WTC11 (cell line): ENCODE data around the gene CUL1. TPM values are rescaled to one million over a fixed set of nuclear protein-coding genes. Genes with fewer than 3 reads are reported as not detected.

ENCODE experiments used
- ATAC-seq: fragments of 200-7000 bp; cut with Tn5 transposase; 2 replicates; pipeline ENCODE4 v1.10.0; 2021; ENCODE audit warnings: mild to moderate bottlenecking, moderate library complexity
- CTCF ChIA-PET: fragments of 300-600 bp; sonication (Branson Sonifier 250); formaldehyde crosslinking; loops from one replicate; lab custom pipeline; 2021; ENCODE audit warnings: antibody characterized with exemption; lab: Charles Lee
- POLR2A ChIA-PET: fragments of 350-600 bp; sonication (Branson Sonifier 250); formaldehyde crosslinking; loops from one replicate; lab custom pipeline; 2021; ENCODE audit warnings: antibody characterized with exemption; lab: Charles Lee
- DNase-seq: peaks from one replicate; pipeline ENCODE4 v3.0.0; 2021; ENCODE audit warnings: low spot score
- H3K27ac Mint-ChIP-seq: 2 replicates; pipeline ENCODE4 v1.8.0; 2021; ENCODE audit warnings: mixed read lengths
- H3K27me3 Mint-ChIP-seq: 2 replicates; pipeline ENCODE4 v1.8.0; 2021; ENCODE audit warnings: low read depth, mild to moderate bottlenecking, moderate library complexity, mixed read lengths
- H3K36me3 Mint-ChIP-seq: 2 replicates; pipeline ENCODE4 v1.8.0; 2021; ENCODE audit warnings: mixed read lengths
- H3K4me1 Mint-ChIP-seq: 2 replicates; pipeline ENCODE4 v1.8.0; 2022; ENCODE audit warnings: mixed read lengths
- H3K4me3 Mint-ChIP-seq: 2 replicates; pipeline ENCODE4 v1.8.0; 2021; ENCODE audit warnings: mild to moderate bottlenecking, moderate library complexity, mixed read lengths
- H3K9me3 Mint-ChIP-seq: 2 replicates; pipeline ENCODE4 v1.8.0; 2021; ENCODE audit warnings: mixed read lengths
- ATF1 ChIP-seq: sonication (generic); formaldehyde crosslinking; IDR thresholded peaks from 2 replicates; pipeline ENCODE4 v1.8.1; 2023; ENCODE audit warnings: mild to moderate bottlenecking, moderate library complexity, missing genetic modification reagents
- CBFB ChIP-seq: sonication (generic); formaldehyde crosslinking; IDR thresholded peaks from 2 replicates; pipeline ENCODE4 v1.8.1; 2022; ENCODE audit warnings: mild to moderate bottlenecking, low read depth, missing genetic modification reagents
- ETV6 ChIP-seq: sonication (generic); formaldehyde crosslinking; IDR thresholded peaks from 2 replicates; pipeline ENCODE4 v1.8.1; 2022; ENCODE audit warnings: mild to moderate bottlenecking, missing genetic modification reagents
- GTF2I ChIP-seq: fragments of 250-450 bp; sonication (Bioruptor Pico); conservative IDR thresholded peaks from 2 replicates; pipeline ENCODE4 v1.4.0; 2021; ENCODE audit warnings: mild to moderate bottlenecking
- HMGA2 ChIP-seq: fragments of 250-450 bp; sonication (Bioruptor Pico); IDR thresholded peaks from 2 replicates; pipeline ENCODE4 v1.4.0; 2021; ENCODE audit warnings: mild to moderate bottlenecking, moderate library complexity
- KAT7 ChIP-seq: sonication (generic); formaldehyde crosslinking; IDR thresholded peaks from 2 replicates; pipeline ENCODE4 v1.8.1; 2023; ENCODE audit warnings: missing genetic modification reagents, mild to moderate bottlenecking, borderline replicate concordance
- MXD4 ChIP-seq: fragments of 250-450 bp; sonication (Bioruptor Pico); IDR thresholded peaks from 2 replicates; pipeline ENCODE4 v1.8.0; 2021; ENCODE audit warnings: mild to moderate bottlenecking, moderate library complexity, borderline replicate concordance
- MYBL2 ChIP-seq: sonication (generic); formaldehyde crosslinking; IDR thresholded peaks from 2 replicates; pipeline ENCODE4 v1.8.1; 2023; ENCODE audit warnings: mild to moderate bottlenecking, moderate library complexity, missing genetic modification reagents
- NFATC4 ChIP-seq: fragments of 250-450 bp; sonication (Bioruptor Pico); IDR thresholded peaks from 2 replicates; pipeline ENCODE4 v1.9.0; 2021; ENCODE audit warnings: mild to moderate bottlenecking
- NFYB ChIP-seq: sonication (generic); formaldehyde crosslinking; conservative IDR thresholded peaks from 2 replicates; pipeline ENCODE4 v1.8.0; 2022; ENCODE audit warnings: low read depth, missing genetic modification reagents
- NR2C2 ChIP-seq: sonication (generic); formaldehyde crosslinking; IDR thresholded peaks from 2 replicates; pipeline ENCODE4 v1.8.0; 2022; ENCODE audit warnings: mild to moderate bottlenecking, missing genetic modification reagents
- NR3C1 ChIP-seq: sonication (generic); formaldehyde crosslinking; conservative IDR thresholded peaks from 2 replicates; pipeline ENCODE4 v1.8.1; 2023; ENCODE audit warnings: low read depth, mild to moderate bottlenecking, missing genetic modification reagents
- OVOL2 ChIP-seq: fragments of 250-450 bp; sonication (Bioruptor Pico); IDR thresholded peaks from 2 replicates; pipeline ENCODE4 v1.9.0; 2021; ENCODE audit warnings: mild to moderate bottlenecking, borderline replicate concordance
- RELA ChIP-seq: sonication (generic); formaldehyde crosslinking; IDR thresholded peaks from 2 replicates; pipeline ENCODE4 v1.8.1; 2022; ENCODE audit warnings: missing genetic modification reagents, mild to moderate bottlenecking, borderline replicate concordance
- RORB ChIP-seq: fragments of 250-450 bp; sonication (Bioruptor Pico); IDR thresholded peaks from 2 replicates; pipeline ENCODE4 v1.9.0; 2021; ENCODE audit warnings: mild to moderate bottlenecking
- SP1 ChIP-seq: sonication (generic); formaldehyde crosslinking; conservative IDR thresholded peaks from 2 replicates; pipeline ENCODE4 v1.8.1; 2022; ENCODE audit warnings: missing genetic modification reagents
- TEAD1 ChIP-seq: sonication (generic); formaldehyde crosslinking; IDR thresholded peaks from 2 replicates; pipeline ENCODE4 v1.8.0; 2022; ENCODE audit warnings: mild to moderate bottlenecking, missing genetic modification reagents
- TEAD4 ChIP-seq: sonication (generic); formaldehyde crosslinking; IDR thresholded peaks from 2 replicates; pipeline ENCODE4 v1.8.0; 2022; ENCODE audit warnings: mild to moderate bottlenecking, missing genetic modification reagents
- ZBTB21 ChIP-seq: sonication (generic); formaldehyde crosslinking; IDR thresholded peaks from 2 replicates; pipeline ENCODE4 v1.8.1; 2023; ENCODE audit warnings: mild to moderate bottlenecking, missing genetic modification reagents, borderline replicate concordance
- ZNF416 ChIP-seq: fragments of 250-450 bp; sonication (Bioruptor Pico); IDR thresholded peaks from 2 replicates; pipeline ENCODE4 v1.9.0; 2021; ENCODE audit warnings: mild to moderate bottlenecking, inconsistent platforms
- total RNA-seq: library from RNA; stranded (reverse); gene quantifications from 3 replicates; pipeline ENCODE4 v1.2.3, GENCODE V29; 2021
- TF ChIP-seq, protein P1 (sequence below): sonication (generic); formaldehyde crosslinking; IDR thresholded peaks from 2 replicates; pipeline ENCODE4 v1.8.1; 2023; ENCODE audit warnings: mild to moderate bottlenecking, missing genetic modification reagents, moderate library complexity
- TF ChIP-seq, protein P2 (sequence below): fragments of 250-450 bp; sonication (Bioruptor Pico); conservative IDR thresholded peaks from 2 replicates; pipeline ENCODE4 v1.9.0; 2021; ENCODE audit warnings: mild to moderate bottlenecking
- TF ChIP-seq, protein P3 (sequence below): sonication (generic); formaldehyde crosslinking; conservative IDR thresholded peaks from 2 replicates; pipeline ENCODE4 v1.8.1; 2023; ENCODE audit warnings: mild to moderate bottlenecking, low read depth, missing genetic modification reagents, moderate library complexity
- TF ChIP-seq, protein P4 (sequence below): sonication (generic); formaldehyde crosslinking; IDR thresholded peaks from 2 replicates; pipeline ENCODE4 v1.8.1; 2023; ENCODE audit warnings: mild to moderate bottlenecking, missing genetic modification reagents, borderline replicate concordance

The CUL1 gene
- total RNA-seq, 1 experiment from 2014 or later, result 50.5 TPM

DNA sequence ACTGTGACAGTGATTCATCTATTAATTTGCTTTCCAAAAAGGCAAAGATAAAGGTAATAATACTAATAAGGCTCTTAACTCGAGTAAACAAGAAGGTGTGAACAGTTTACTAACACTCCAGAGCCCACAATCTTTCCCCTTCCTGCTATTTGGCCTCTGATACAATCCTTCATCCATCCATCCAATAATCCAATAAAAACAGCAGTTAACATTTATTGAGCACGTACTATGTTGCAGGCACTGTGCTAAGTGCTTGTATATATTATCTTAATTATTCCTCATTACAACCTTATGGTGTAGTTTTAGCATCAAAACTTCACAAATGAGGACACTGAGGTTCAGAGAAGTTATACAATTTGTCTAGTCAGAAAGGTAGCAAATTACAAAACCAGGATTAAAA is 135.9 kb downstream of the CUL1 start:
- H3K27ac Mint-ChIP-seq, result no peak overlapping the region
- CTCF ChIA-PET, result no interaction called here
- TF ChIP-seq ZBTB21 (CRISPR knock-in tag), result no peak
- TF ChIP-seq, protein P1, sequence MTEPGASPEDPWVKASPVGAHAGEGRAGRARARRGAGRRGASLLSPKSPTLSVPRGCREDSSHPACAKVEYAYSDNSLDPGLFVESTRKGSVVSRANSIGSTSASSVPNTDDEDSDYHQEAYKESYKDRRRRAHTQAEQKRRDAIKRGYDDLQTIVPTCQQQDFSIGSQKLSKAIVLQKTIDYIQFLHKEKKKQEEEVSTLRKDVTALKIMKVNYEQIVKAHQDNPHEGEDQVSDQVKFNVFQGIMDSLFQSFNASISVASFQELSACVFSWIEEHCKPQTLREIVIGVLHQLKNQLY (CRISPR knock-in tag), result no peak
- TF ChIP-seq TEAD4, result no peak
- no peak for TF ChIP-seq ETV6 (CRISPR knock-in tag)
- TF ChIP-seq MYBL2, result no peak
- TF ChIP-seq TEAD1 (CRISPR knock-in tag), result no peak
- no peak for TF ChIP-seq OVOL2 (CRISPR knock-in tag)
- TF ChIP-seq NR2C2 (CRISPR knock-in tag), result no peak
- TF ChIP-seq, all 79 proteins: peak for 0
- Mint-ChIP-seq H3K36me3 (peaks cover 11% of the 10 kb centered on the region), H3K4me3 (no peak overlapping the region), H3K27me3 (no peaks in the 10 kb centered on the region), H3K4me1 (no peaks in the 10 kb centered on the region), H3K9me3 (no peaks in the 10 kb centered on the region)
- ATAC-seq (no peak), DNase-seq (no peak)
- POLR2A ChIA-PET, result interaction anchor here (0.6 kb wide), 1 partner anchor 42 kb away, joined by 5 read pairs; no protein-coding TSS in a partner anchor

DNA sequence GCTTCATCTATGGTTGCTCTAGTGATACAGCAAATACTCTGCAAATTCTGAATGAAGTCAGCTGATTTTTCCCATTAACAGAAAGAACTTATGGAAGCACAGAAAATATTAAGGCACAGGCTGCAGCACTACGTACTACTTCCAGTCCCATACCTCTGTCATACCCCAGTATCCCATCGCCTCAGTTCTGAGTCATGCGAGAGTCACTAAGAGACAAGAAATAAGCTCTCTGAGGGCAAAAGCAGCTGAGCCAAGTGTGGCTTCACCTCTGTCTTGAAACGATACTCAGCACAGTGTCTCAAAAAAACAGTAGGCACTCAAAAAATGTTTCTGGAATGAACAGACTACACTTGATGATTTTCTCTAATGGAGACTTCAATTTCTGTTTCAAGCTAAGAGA is 137.2 kb downstream of the CUL1 start:
- CTCF ChIA-PET, result interaction anchor here (0.8 kb wide), 1 partner anchor 20 kb away, joined by 3 read pairs; no protein-coding TSS in a partner anchor
- Mint-ChIP-seq H3K4me3 (no peak overlapping the region), H3K4me1 (no peaks in the 10 kb centered on the region), H3K27ac (0 out of 2 replicates have a peak overlapping the region, but pooled peaks have one; percentile 39), H3K9me3 (no peaks in the 10 kb centered on the region), H3K27me3 (no peaks in the 10 kb centered on the region), H3K36me3 (peaks cover 11% of the 10 kb centered on the region)
- TF ChIP-seq, protein P2, sequence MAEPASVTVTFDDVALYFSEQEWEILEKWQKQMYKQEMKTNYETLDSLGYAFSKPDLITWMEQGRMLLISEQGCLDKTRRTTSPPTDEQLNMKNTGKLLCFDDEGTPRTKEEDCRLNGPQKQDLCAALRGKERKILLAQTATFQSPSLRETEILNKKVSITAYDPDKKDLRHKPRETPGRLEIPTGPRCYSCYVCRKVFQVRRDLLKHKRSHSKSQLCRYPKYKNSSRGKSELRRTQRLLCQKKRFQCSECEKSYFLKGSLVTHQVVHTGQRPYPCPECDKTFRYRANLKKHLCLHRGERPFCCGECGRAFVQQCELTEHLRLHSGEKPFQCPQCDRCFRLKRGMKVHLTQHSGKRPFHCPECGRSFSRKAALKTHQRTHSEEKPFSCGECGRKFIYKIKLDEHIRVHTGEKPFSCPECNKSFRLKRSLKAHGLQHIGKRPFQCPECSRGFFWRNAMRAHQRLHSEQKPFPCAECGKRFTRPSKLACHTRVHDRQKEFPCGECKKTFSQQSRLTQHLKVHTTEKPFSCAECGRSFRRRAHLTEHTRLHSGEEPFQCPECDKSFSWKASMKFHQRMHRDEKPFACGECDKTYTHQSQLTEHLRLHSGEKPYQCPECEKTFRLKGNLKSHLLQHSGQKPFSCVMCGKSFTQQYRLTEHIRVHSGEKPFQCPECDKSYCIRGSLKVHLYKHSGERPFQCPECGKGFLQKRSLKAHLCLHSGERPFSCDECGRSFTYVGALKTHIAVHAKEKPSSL (CRISPR knock-in tag), result no peak
- TF ChIP-seq, protein P3, sequence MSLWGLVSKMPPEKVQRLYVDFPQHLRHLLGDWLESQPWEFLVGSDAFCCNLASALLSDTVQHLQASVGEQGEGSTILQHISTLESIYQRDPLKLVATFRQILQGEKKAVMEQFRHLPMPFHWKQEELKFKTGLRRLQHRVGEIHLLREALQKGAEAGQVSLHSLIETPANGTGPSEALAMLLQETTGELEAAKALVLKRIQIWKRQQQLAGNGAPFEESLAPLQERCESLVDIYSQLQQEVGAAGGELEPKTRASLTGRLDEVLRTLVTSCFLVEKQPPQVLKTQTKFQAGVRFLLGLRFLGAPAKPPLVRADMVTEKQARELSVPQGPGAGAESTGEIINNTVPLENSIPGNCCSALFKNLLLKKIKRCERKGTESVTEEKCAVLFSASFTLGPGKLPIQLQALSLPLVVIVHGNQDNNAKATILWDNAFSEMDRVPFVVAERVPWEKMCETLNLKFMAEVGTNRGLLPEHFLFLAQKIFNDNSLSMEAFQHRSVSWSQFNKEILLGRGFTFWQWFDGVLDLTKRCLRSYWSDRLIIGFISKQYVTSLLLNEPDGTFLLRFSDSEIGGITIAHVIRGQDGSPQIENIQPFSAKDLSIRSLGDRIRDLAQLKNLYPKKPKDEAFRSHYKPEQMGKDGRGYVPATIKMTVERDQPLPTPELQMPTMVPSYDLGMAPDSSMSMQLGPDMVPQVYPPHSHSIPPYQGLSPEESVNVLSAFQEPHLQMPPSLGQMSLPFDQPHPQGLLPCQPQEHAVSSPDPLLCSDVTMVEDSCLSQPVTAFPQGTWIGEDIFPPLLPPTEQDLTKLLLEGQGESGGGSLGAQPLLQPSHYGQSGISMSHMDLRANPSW (CRISPR knock-in tag), result no peak
- TF ChIP-seq NR3C1 (CRISPR knock-in tag) (no peak), KAT7 (CRISPR knock-in tag) (no peak), NFATC4 (CRISPR knock-in tag) (no peak), CBFB (CRISPR knock-in tag) (no peak), TEAD4 (no peak), HMGA2 (CRISPR knock-in tag) (no peak), ZNF416 (CRISPR knock-in tag) (no peak), MXD4 (CRISPR knock-in tag) (no peak), RORB (CRISPR knock-in tag) (no peak), SP1 (CRISPR knock-in tag) (no peak), ATF1 (CRISPR knock-in tag) (no peak), GTF2I (CRISPR knock-in tag) (no peak), RELA (CRISPR knock-in tag) (no peak), NFYB (no peak)
- TF ChIP-seq, protein P4, sequence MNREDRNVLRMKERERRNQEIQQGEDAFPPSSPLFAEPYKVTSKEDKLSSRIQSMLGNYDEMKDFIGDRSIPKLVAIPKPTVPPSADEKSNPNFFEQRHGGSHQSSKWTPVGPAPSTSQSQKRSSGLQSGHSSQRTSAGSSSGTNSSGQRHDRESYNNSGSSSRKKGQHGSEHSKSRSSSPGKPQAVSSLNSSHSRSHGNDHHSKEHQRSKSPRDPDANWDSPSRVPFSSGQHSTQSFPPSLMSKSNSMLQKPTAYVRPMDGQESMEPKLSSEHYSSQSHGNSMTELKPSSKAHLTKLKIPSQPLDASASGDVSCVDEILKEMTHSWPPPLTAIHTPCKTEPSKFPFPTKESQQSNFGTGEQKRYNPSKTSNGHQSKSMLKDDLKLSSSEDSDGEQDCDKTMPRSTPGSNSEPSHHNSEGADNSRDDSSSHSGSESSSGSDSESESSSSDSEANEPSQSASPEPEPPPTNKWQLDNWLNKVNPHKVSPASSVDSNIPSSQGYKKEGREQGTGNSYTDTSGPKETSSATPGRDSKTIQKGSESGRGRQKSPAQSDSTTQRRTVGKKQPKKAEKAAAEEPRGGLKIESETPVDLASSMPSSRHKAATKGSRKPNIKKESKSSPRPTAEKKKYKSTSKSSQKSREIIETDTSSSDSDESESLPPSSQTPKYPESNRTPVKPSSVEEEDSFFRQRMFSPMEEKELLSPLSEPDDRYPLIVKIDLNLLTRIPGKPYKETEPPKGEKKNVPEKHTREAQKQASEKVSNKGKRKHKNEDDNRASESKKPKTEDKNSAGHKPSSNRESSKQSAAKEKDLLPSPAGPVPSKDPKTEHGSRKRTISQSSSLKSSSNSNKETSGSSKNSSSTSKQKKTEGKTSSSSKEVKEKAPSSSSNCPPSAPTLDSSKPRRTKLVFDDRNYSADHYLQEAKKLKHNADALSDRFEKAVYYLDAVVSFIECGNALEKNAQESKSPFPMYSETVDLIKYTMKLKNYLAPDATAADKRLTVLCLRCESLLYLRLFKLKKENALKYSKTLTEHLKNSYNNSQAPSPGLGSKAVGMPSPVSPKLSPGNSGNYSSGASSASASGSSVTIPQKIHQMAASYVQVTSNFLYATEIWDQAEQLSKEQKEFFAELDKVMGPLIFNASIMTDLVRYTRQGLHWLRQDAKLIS (CRISPR knock-in tag), result no peak
- DNase-seq (no peak), ATAC-seq (no peak)
- POLR2A ChIA-PET, result interaction anchor here (0.6 kb wide), 1 partner anchor 103 kb away, joined by 3 read pairs; no protein-coding TSS in a partner anchor
